GM23248 (cell line): ENCODE measurements around the gene PADI4. TPM values are rescaled to one million over a fixed set of nuclear protein-coding genes. Genes with fewer than 3 reads are reported as not detected.

Source experiments
- DNase-seq: peaks from one replicate; pipeline ENCODE4 v3.0.0-alpha.2; 2015
- H2AFZ ChIP-seq: fragments of 200-600 bp; sonication (generic); 2 replicates; pipeline ENCODE4 v1.6.1; 2016; ENCODE audit warnings: antibody characterized with exemption
- H3F3A ChIP-seq: fragments of 200-600 bp; sonication (generic); 2 replicates; pipeline ENCODE4 v1.6.1; 2016; ENCODE audit warnings: mild to moderate bottlenecking, antibody characterized with exemption, mixed run types; ENCODE audit not compliant: insufficient read depth
- H3K27ac ChIP-seq: fragments of 200-600 bp; sonication (generic); 2 replicates; pipeline ENCODE4 v1.5.1; 2016; ENCODE audit warnings: mild to moderate bottlenecking
- H3K27me3 ChIP-seq: fragments of 200-600 bp; sonication (generic); replicated peaks from 2 replicates; pipeline ENCODE4 v1.6.1; 2016; ENCODE audit warnings: mild to moderate bottlenecking; ENCODE audit not compliant: insufficient read depth
- H3K36me3 ChIP-seq: fragments of 200-600 bp; sonication (generic); 2 replicates; pipeline ENCODE4 v1.6.1; 2016; ENCODE audit warnings: low read depth, mild to moderate bottlenecking
- H3K4me1 ChIP-seq: fragments of 200-600 bp; sonication (generic); 2 replicates; pipeline ENCODE4 v1.6.1; 2016; ENCODE audit warnings: mild to moderate bottlenecking; ENCODE audit not compliant: insufficient read depth
- H3K4me2 ChIP-seq: fragments of 200-600 bp; sonication (generic); one replicate; pipeline ENCODE4 v1.6.1; 2016; ENCODE audit warnings: mild to moderate bottlenecking; ENCODE audit not compliant: unreplicated experiment
- H3K4me3 ChIP-seq: fragments of 200-600 bp; sonication (generic); 2 replicates; pipeline ENCODE4 v1.5.1; 2016; ENCODE audit warnings: mild to moderate bottlenecking
- H3K79me2 ChIP-seq: fragments of 200-600 bp; sonication (generic); 2 replicates; pipeline ENCODE4 v1.6.1; 2016; ENCODE audit warnings: mild to moderate bottlenecking; ENCODE audit not compliant: insufficient read depth
- H3K9ac ChIP-seq: fragments of 200-600 bp; sonication (generic); 2 replicates; pipeline ENCODE4 v1.6.1; 2016; ENCODE audit warnings: mild to moderate bottlenecking
- H3K9me2 ChIP-seq: fragments of 200-600 bp; sonication (generic); 2 replicates; pipeline ENCODE4 v1.6.1; 2016; ENCODE audit warnings: mixed run types, mild to moderate bottlenecking, moderate library complexity; ENCODE audit not compliant: insufficient read depth
- H3K9me3 ChIP-seq: fragments of 200-600 bp; sonication (generic); one replicate; pipeline ENCODE4 v1.6.1; 2017; ENCODE audit warnings: low read depth
- H4K20me1 ChIP-seq: fragments of 200-600 bp; sonication (generic); 2 replicates; pipeline ENCODE4 v1.6.0; 2016; ENCODE audit not compliant: insufficient read depth
- EZH2 ChIP-seq: fragments of 200-600 bp; sonication (generic); IDR thresholded peaks from 2 replicates; pipeline ENCODE4 v1.6.1; 2018; ENCODE audit warnings: antibody characterized with exemption, mild to moderate bottlenecking; ENCODE audit not compliant: insufficient read depth, poor library complexity, severe bottlenecking
- EZH2phosphoT487 ChIP-seq: fragments of 200-600 bp; sonication (generic); IDR thresholded peaks from 2 replicates; pipeline ENCODE4 v1.6.1; 2018; ENCODE audit warnings: antibody characterized with exemption, moderate library complexity, mild to moderate bottlenecking, low read depth; ENCODE audit not compliant: insufficient read depth
- WGBS, 2 experiments: methylation state at CpG; one replicate each; pipeline ENCODE4 v1.1.6; 2015 to 2017; ENCODE audit warnings: low lambda C conversion rate in 2 of 2, low coverage in 1 of 2; ENCODE audit errors: missing lambda C conversion rate in 2 of 2; 5-methylcytosine and 5-hydroxymethylcytosine counted together
- in situ Hi-C: fragments of 300-500 bp; cut with MboI; formaldehyde crosslinking; loops from 2 replicates; pipeline ENCODE4 v1.15.0; 2020
- polyA plus RNA-seq: library from polyadenylated mRNA; unstranded; fragments of >200 nt; fragmentation: Nextera tagmentation; extraction: Ambion mirVana; gene quantifications from 2 replicates; pipeline ENCODE4 v1.2.1, GENCODE V29; 2016
- total RNA-seq: library from RNA; depleted of rRNA; stranded (reverse); fragments of >200 nt; shearing (Covaris generic); gene quantifications from 2 replicates; pipeline ENCODE4 v1.2.3, GENCODE V29; 2014

PADI4 gene
- total and polyA plus RNA-seq, 2 experiments from 2014 or later, result not detected

- WGBS, 2 experiments, result 61 to 63% methylated on average over 11 of the region's 11 CpGs
These were observed 52.4 kb downstream of the PADI4 start for GRCh38 chr1:17360272-17360956.

GRCh38 chr1:17361687-17362086, 53.7 kb downstream of the PADI4 start:
- Histone ChIP-seq H3K4me2 (no peak overlapping the region), H3K79me2 (no peaks in the 10 kb centered on the region), H3K4me1 (no peaks in the 10 kb centered on the region), H4K20me1 (no peaks in the 10 kb centered on the region), H3K36me3 (no peaks in the 10 kb centered on the region), H3K4me3 (no peak overlapping the region), H2AFZ (no peak overlapping the region), H3K9me3 (no peaks in the 10 kb centered on the region), H3K27ac (no peak overlapping the region), H3K9me2 (no peaks in the 10 kb centered on the region), H3K9ac (no peak overlapping the region), H3F3A (no peaks in the 10 kb centered on the region), H3K27me3 (peaks cover 3% of the 10 kb centered on the region; the same call in 1 of the 2 replicates)
- DNase-seq, result no peak
- TF ChIP-seq EZH2 (no peak), EZH2phosphoT487 (no peak)
- WGBS, 2 experiments, result 54 to 63% methylated on average over 4 of the region's 4 CpGs
- in situ Hi-C loops, result no loop called here

More at GRCh38 chr1:17360272-17360956, 52.4 kb downstream of the PADI4 start:
- in situ Hi-C loops, result no loop called here
- Histone ChIP-seq H3K4me2 (no peak overlapping the region), H3K36me3 (no peaks in the 10 kb centered on the region), H3K27ac (no peak overlapping the region), H3K27me3 (peaks cover 8% of the 10 kb centered on the region; the same call in 1 of the 2 replicates), H2AFZ (no peak overlapping the region), H3K4me1 (no peaks in the 10 kb centered on the region), H3K9me2 (no peaks in the 10 kb centered on the region), H4K20me1 (no peaks in the 10 kb centered on the region), H3F3A (no peaks in the 10 kb centered on the region), H3K9ac (no peak overlapping the region), H3K4me3 (no peak overlapping the region), H3K9me3 (no peaks in the 10 kb centered on the region), H3K79me2 (no peaks in the 10 kb centered on the region)
- DNase-seq, result no peak
- no peak for TF ChIP-seq EZH2phosphoT487
- TF ChIP-seq EZH2, result no peak

- Histone ChIP-seq H3K9ac (no peak overlapping the region), H2AFZ (no peak overlapping the region), H3K36me3 (no peaks in the 10 kb centered on the region), H3K79me2 (no peaks in the 10 kb centered on the region), H3K27me3 (peaks cover 9% of the 10 kb centered on the region; the same call in 1 of the 2 replicates), H3K4me1 (no peaks in the 10 kb centered on the region), H3K4me3 (no peak overlapping the region), H3K9me2 (no peaks in the 10 kb centered on the region), H3K9me3 (no peaks in the 10 kb centered on the region), H3K4me2 (no peak overlapping the region), H3F3A (no peaks in the 10 kb centered on the region), H4K20me1 (no peaks in the 10 kb centered on the region), H3K27ac (no peak overlapping the region)
- in situ Hi-C loops, result no loop called here
- 57 to 66% methylated on average over 11 to 12 of the region's 12 CpGs for WGBS, 2 experiments
- DNase-seq, result no peak
- TF ChIP-seq EZH2 (no peak), EZH2phosphoT487 (no peak)
These were observed 55.4 kb downstream of the PADI4 start for GRCh38 chr1:17363351-17363750.

- Histone ChIP-seq H4K20me1 (no peaks in the 10 kb centered on the region), H2AFZ (no peak overlapping the region), H3K4me2 (no peak overlapping the region), H3K4me3 (no peak overlapping the region), H3K9ac (no peak overlapping the region), H3K27ac (no peak overlapping the region), H3F3A (no peaks in the 10 kb centered on the region), H3K9me3 (no peaks in the 10 kb centered on the region), H3K9me2 (no peaks in the 10 kb centered on the region), H3K27me3 (peaks cover 9% of the 10 kb centered on the region; the same call in 1 of the 2 replicates), H3K79me2 (no peaks in the 10 kb centered on the region), H3K36me3 (no peaks in the 10 kb centered on the region), H3K4me1 (no peaks in the 10 kb centered on the region)
- no peak for DNase-seq
- TF ChIP-seq EZH2phosphoT487, result no peak
- WGBS, 2 experiments, result 42 to 48% methylated on average over 4 of the region's 4 CpGs
- in situ Hi-C loops, result no loop called here
These were observed 55.8 kb downstream of the PADI4 start for GRCh38 chr1:17363771-17364170.
